GM12878 (cell line): ENCODE data around the gene C4orf36. TPM values are rescaled to one million over a fixed set of nuclear protein-coding genes. Genes with fewer than 3 reads are reported as not detected.

Experiments
- ATAC-seq: fragments of 200-7000 bp; cut with Tn5 transposase; 3 replicates; pipeline ENCODE4 v1.9.1; 2020; ENCODE audit warnings: mild to moderate bottlenecking, moderate library complexity
- BruUV-seq: library from RNA; stranded (reverse); fragments of 400-500 nt; replicated peaks from 2 replicates; lab custom pipeline; 2021; lab: Mats Ljungman, UMichigan
- CTCF ChIA-PET: fragments of 300-600 bp; sonication (Branson Sonifier 250); formaldehyde crosslinking; extraction: SDS; loops from one replicate; lab custom pipeline; 2021; ENCODE audit warnings: inconsistent platforms; lab: Yijun Ruan, JAX
- POLR2A ChIA-PET: fragments of 350-600 bp; formaldehyde crosslinking; extraction: SDS; loops from one replicate; lab custom pipeline; 2021; ENCODE audit warnings: inconsistent platforms; lab: Charles Lee
- RAD21 ChIA-PET: fragments of 300-600 bp; sonication (Branson Sonifier 250); formaldehyde crosslinking; loops from one replicate; lab custom pipeline; 2023; ENCODE audit warnings: antibody characterized with exemption; ENCODE audit not compliant: unreplicated experiment; lab: Charles Lee
- SMC1A ChIA-PET: fragments of 300-600 bp; sonication (Branson Sonifier 250); formaldehyde crosslinking; loops from one replicate; lab custom pipeline; 2023; ENCODE audit not compliant: unreplicated experiment, uncharacterized antibody; lab: Charles Lee
- DNase-seq: peaks from one replicate; pipeline ENCODE4 v3.0.0-alpha.2; 2011; ENCODE audit warnings: low read depth, low spot score
- FAIRE-seq: peaks from 3 replicates; lab custom pipeline; 2011; peaks lifted over from hg19 to GRCh38; lab: Jason Lieb, UNC
- H2AFZ ChIP-seq: 2 replicates; pipeline ENCODE4 v1.6.0; 2011; ENCODE audit warnings: low read depth, low read length, control low read depth; ENCODE audit not compliant: control insufficient read depth
- H3K27ac ChIP-seq: 2 replicates; pipeline ENCODE4 v1.5.1; 2011; ENCODE audit warnings: control low read depth; ENCODE audit not compliant: control insufficient read depth, insufficient read depth
- H3K27me3 ChIP-seq, 2 experiments: replicated peaks in 1 of 2; 2 replicates each; pipeline versions ENCODE4 v1.6.0 to v1.6.1; 2011; ENCODE audit warnings: low read length in 1 of 2; ENCODE audit not compliant: control insufficient read depth in 2 of 2, insufficient read depth in 2 of 2
- H3K36me3 ChIP-seq, 2 experiments: 2 replicates each; pipeline ENCODE4 v1.5.1; 2011; ENCODE audit warnings: low read length in 1 of 2; ENCODE audit not compliant: control insufficient read depth in 2 of 2, insufficient read depth in 2 of 2
- H3K4me1 ChIP-seq: 2 replicates; pipeline ENCODE4 v1.6.1; 2011; ENCODE audit warnings: mild to moderate bottlenecking, low read length, moderate library complexity, mixed read lengths; ENCODE audit not compliant: control insufficient read depth, insufficient read depth
- H3K4me2 ChIP-seq: 2 replicates; pipeline ENCODE4 v1.6.0; 2011; ENCODE audit warnings: control low read depth; ENCODE audit not compliant: control insufficient read depth, insufficient read depth
- H3K4me3 ChIP-seq: fragments of 200-600 bp; sonication (generic); 2 replicates; pipeline ENCODE4 v1.5.1; 2016
- H3K79me2 ChIP-seq: 2 replicates; pipeline ENCODE4 v1.6.0; 2011; ENCODE audit warnings: low read length; ENCODE audit not compliant: control insufficient read depth, insufficient read depth
- H3K9ac ChIP-seq: 2 replicates; pipeline ENCODE4 v1.8.0; 2011; ENCODE audit warnings: low read length, control low read depth, mixed read lengths; ENCODE audit not compliant: control insufficient read depth, insufficient read depth
- H3K9me3 ChIP-seq: replicated peaks from 3 replicates; pipeline ENCODE4 v1.5.1; 2011; ENCODE audit warnings: mild to moderate bottlenecking, low read length; ENCODE audit not compliant: control insufficient read depth, insufficient read depth
- H4K20me1 ChIP-seq: 2 replicates; pipeline ENCODE4 v1.6.0; 2011; ENCODE audit not compliant: control insufficient read depth, insufficient read depth
- BACH1 ChIP-seq: fragments of 450-650 bp; IDR thresholded peaks from 2 replicates; pipeline ENCODE4 v1.6.1; 2017; ENCODE audit warnings: mild to moderate bottlenecking, borderline replicate concordance
- BCL11A ChIP-seq: IDR thresholded peaks from 2 replicates; pipeline ENCODE4 v1.6.1; 2011; ENCODE audit warnings: low read depth, low read length
- CHD2 ChIP-seq: IDR thresholded peaks from 2 replicates; pipeline ENCODE4 v1.6.1; 2011; ENCODE audit warnings: low read depth, low read length, improper control_type of control experiment, borderline replicate concordance
- EED ChIP-seq: sonication (generic); IDR thresholded peaks from 2 replicates; pipeline ENCODE4 v1.6.1; 2016; ENCODE audit warnings: antibody characterized with exemption, low read depth
- EGR1 ChIP-seq, 2 experiments: IDR thresholded peaks; 1 replicate in 1 of 2; 2 replicates in 1 of 2; pipeline ENCODE4 v1.6.1; 2011 to 2012; ENCODE audit warnings: low read depth in 2 of 2, low read length in 2 of 2, borderline replicate concordance in 1 of 2, mild to moderate bottlenecking in 1 of 2, moderate library complexity in 1 of 2
- GABPA ChIP-seq: IDR thresholded peaks from 2 replicates; pipeline ENCODE4 v1.6.1; 2014; ENCODE audit warnings: antibody characterized with exemption, low read depth, mild to moderate bottlenecking, inconsistent platforms
- GATAD2B ChIP-seq: fragments of 450-650 bp; conservative IDR thresholded peaks from 2 replicates; pipeline ENCODE4 v1.6.1; 2017; ENCODE audit warnings: low read depth, mild to moderate bottlenecking, moderate library complexity
- IKZF1 ChIP-seq: fragments of 450-650 bp; conservative IDR thresholded peaks from 2 replicates; pipeline ENCODE4 v1.6.1; 2017; ENCODE audit warnings: antibody characterized with exemption, mild to moderate bottlenecking
- POLR2A ChIP-seq: IDR thresholded peaks from 2 replicates; pipeline ENCODE4 v1.6.1; 2011; ENCODE audit warnings: low read depth, mild to moderate bottlenecking, low read length
- POU2F2 ChIP-seq: IDR thresholded peaks from 3 replicates; pipeline ENCODE4 v1.6.1; 2011; ENCODE audit warnings: low read depth, mild to moderate bottlenecking, low read length, borderline replicate concordance
- RAD21 ChIP-seq: IDR thresholded peaks from 2 replicates; pipeline ENCODE4 v1.6.1; 2011; ENCODE audit warnings: mild to moderate bottlenecking, low read depth, low read length, moderate library complexity; ENCODE audit not compliant: insufficient read depth
- RUNX3 ChIP-seq: IDR thresholded peaks from 2 replicates; pipeline ENCODE4 v1.6.1; 2012; ENCODE audit warnings: low read length, inconsistent platforms
- SREBF1 ChIP-seq: IDR thresholded peaks from 2 replicates; pipeline ENCODE4 v1.6.1; 2012; ENCODE audit warnings: mild to moderate bottlenecking, low read length
- ZNF217 ChIP-seq: fragments of 450-650 bp; IDR thresholded peaks from 2 replicates; pipeline ENCODE4 v1.6.1; 2017; ENCODE audit warnings: antibody characterized with exemption, mild to moderate bottlenecking
- ZNF24 ChIP-seq: fragments of 450-650 bp; IDR thresholded peaks from 2 replicates; pipeline ENCODE4 v1.6.1; 2017; ENCODE audit warnings: antibody characterized with exemption, mild to moderate bottlenecking
- WGBS: methylation state at CpG from one replicate; pipeline ENCODE4 v1.1.6; 2016; ENCODE audit warnings: low lambda C conversion rate; ENCODE audit not compliant: insufficient replicate concordance, insufficient coverage; ENCODE audit errors: missing lambda C conversion rate; 5-methylcytosine and 5-hydroxymethylcytosine counted together
- in situ Hi-C: fragments of 300-500 bp; cut with MboI; formaldehyde crosslinking; loops from 9 replicates; pipeline ENCODE4 v1.14.3; 2018; ENCODE audit warnings: mixed read lengths
- intact Hi-C: fragments of 100-400 bp; cut with micrococcal nuclease; formaldehyde crosslinking; loops from one replicate; pipeline ENCODE4 v1.14.2; 2022; ENCODE audit not compliant: unreplicated experiment
- polyA plus RNA-seq, 11 experiments: library from polyadenylated mRNA; depleted of rRNA in 4 of 11; unstranded in 6 of 11; stranded (reverse) in 5 of 11; fragments of >200 nt; fragmentation: Nextera tagmentation in 4 of 11; fragmentation: Illumina TruSeq in 1 of 11; extraction: Ambion mirVana in 4 of 11; extraction: Trizol in 1 of 11; gene quantifications; 1 replicate in 1 of 11; 2 replicates in 10 of 11; pipeline versions ENCODE4 v1.2.1 to v1.2.3, GENCODE V29; 2011 to 2016; ENCODE audit warnings: inconsistent platforms in 2 of 11, missing spikeins in 2 of 11, low read depth in 1 of 11
- total RNA-seq, 4 experiments: library from RNA; depleted of rRNA in 3 of 4; stranded (reverse); fragments of >200 nt in 3 of 4; fragmentation: Illumina TruSeq in 1 of 4; extraction: Trizol in 1 of 4; gene quantifications; 2 replicates each; pipeline versions ENCODE4 v1.2.1 to v1.2.3, GENCODE V29; 2013 to 2021
- TF ChIP-seq, protein P1 (sequence below): fragments of 450-650 bp; IDR thresholded peaks from 2 replicates; pipeline ENCODE4 v1.6.1; 2017; ENCODE audit warnings: mild to moderate bottlenecking, moderate library complexity

C4orf36 gene
- total and polyA plus RNA-seq, 10 of the 15 experiments (the other 5 are each of a cell fraction or from before 2014, with no cell fraction given), result 0.35 to 2.7 (median 1.3) TPM; not detected in 2

DNA sequence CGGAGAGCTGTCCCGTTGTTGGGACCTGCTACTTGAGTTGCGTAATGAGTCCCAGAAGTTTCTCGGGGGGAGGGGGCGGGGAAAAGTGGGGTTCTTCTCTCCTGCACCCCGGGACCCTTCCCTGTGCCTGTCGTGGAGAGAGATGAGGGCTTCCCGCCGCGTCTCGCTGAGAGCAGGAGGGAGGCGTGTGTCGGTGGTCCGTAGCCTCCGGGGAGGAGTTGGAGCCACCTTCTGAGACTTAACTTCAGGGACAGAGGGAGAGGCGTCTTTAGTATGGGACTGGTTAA lies 43.3 kb upstream of the C4orf36 start (continued):
- no peak for TF ChIP-seq RUNX3

DNA sequence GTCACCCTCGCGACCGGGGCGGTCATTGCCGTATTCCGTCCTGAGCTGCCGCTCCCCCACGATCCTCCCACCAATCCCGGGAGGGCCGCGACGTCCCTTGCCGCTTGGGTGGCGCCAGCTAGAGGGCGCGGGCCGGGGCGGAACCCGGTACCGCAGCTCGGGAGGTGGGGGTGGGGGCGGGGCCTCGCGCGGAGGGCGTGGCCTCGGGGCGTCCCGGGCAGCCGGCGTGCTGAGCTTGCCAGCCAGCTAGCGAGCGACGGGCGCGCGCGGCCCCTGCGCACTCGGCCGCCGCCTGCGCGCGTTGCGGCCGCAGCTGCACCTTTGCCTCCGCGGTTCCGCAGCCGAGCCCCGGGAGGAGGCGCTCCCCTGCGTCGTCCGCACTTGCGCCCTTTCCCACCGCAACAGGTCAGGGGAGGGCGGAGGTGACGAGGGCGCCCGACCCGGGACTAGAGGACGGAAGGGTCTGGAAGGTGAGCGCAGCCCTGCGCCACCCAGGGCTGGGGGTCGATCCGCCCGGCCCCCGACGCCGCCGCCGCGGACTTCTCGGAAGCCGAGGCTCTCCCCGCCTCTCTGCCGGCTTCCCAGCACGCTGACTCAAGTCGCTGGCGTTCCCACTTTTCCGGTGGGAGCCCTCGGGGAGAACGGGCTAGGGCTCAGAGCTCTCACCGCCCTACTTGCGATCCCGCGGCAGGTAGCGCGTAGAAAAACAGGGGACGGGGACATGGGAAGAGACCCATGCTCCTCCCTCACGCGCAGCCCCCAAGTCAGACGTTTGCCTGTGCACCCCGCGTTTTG lies 42.7 kb upstream of the C4orf36 start, which contains the start of gene AFF1:
AFF1 (plus strand) TSS at position 241 of the 795 bp plus-strand sequence. CDS start 13,523 bp downstream, outside the sequence.
- H3K4me3 ChIP-seq, result peak within 1 kb of the TSS; percentile 91
- in situ Hi-C loops (no loop called here), intact Hi-C loops (loop anchor here (1.0 to 5.0 kb wide), 4 partner anchors 42 to 1447 kb away; no protein-coding TSS in a partner anchor)
- ChIA-PET POLR2A (interaction anchor here (0.6 to 8.3 kb wide), 22 partner anchors 11 to 334 kb away, joined by 3 to 123 read pairs (median 5); no protein-coding TSS in a partner anchor), CTCF (interaction anchor here (0.7 to 9.8 kb wide), 21 partner anchors 11 to 439 kb away, joined by 3 to 92 read pairs (median 4); no protein-coding TSS in a partner anchor), RAD21 (interaction anchor here (0.7 to 9.3 kb wide), 31 partner anchors 12 to 438 kb away, joined by 3 to 267 read pairs (median 5); no protein-coding TSS in a partner anchor), SMC1A (interaction anchor here (0.6 to 13.7 kb wide), 18 partner anchors 10 to 285 kb away, joined by 3 to 268 read pairs (median 6); partner anchors contain the start of gene KLHL8)
- H3K27me3 ChIP-seq, result no peaks in the 10 kb centered on the region
- H2AFZ ChIP-seq, result peak within 1 kb of the TSS; percentile 92
- under 1% methylated on average over 63 of the region's 97 CpGs for WGBS
- H3K9me3 ChIP-seq, result no peaks in the 10 kb centered on the region; the same call in 2 of the 3 replicates
- ATAC-seq, result peak; percentile 72
- H4K20me1 ChIP-seq, result no peaks in the 10 kb centered on the region
- H3K4me1 ChIP-seq, result peaks cover 3% of the 10 kb centered on the region; the same call in 1 of the 2 replicates
- peak within 1 kb of the TSS; percentile 94 for H3K9ac ChIP-seq
- H3K36me3 ChIP-seq, result peaks cover 0 to 2% of the 10 kb centered on the region in 2 experiments; a peak in 1 of 4 replicates
- H3K27ac ChIP-seq, result peak within 1 kb of the TSS; percentile 93
- peaks cover 63% of the 10 kb centered on the region for H3K79me2 ChIP-seq
- peak; percentile 71 for DNase-seq
- FAIRE-seq, result no peak
- peak within 1 kb of the TSS; percentile 96 for H3K4me2 ChIP-seq
- BruUV-seq, result no TSS peak
- TF ChIP-seq RAD21 (peak; percentile 17; the same call in 1 of the 2 replicates), ZNF217 (peak; percentile 55; the same call in 1 of the 2 replicates), CHD2 (0 out of 2 replicates have a peak, but pooled peaks have one; percentile 42), POLR2A (peak; percentile 96), EGR1 (IDR thresholded peaks at IDR 0.05; ENCODE audit: borderline replicate concordance in 1 of 2, low read depth in 2 of 2, low read length in 2 of 2) (0 out of 3 replicates have a peak, but pooled peaks of 1 of the 2 experiments have one; percentile 57), POU2F2 (0 out of 3 replicates have a peak, but pooled peaks have one; percentile 45), BACH1 (peak; percentile 82), BCL11A (0 out of 2 replicates have a peak, but pooled peaks have one; percentile 15), GATAD2B (peak; percentile 97), EED (peak; percentile 62; the same call in 1 of the 2 replicates), SREBF1 (no peak), GABPA (no peak), ZNF24 (peak; percentile 76), IKZF1 (peak; percentile 92)
- TF ChIP-seq, protein P1, sequence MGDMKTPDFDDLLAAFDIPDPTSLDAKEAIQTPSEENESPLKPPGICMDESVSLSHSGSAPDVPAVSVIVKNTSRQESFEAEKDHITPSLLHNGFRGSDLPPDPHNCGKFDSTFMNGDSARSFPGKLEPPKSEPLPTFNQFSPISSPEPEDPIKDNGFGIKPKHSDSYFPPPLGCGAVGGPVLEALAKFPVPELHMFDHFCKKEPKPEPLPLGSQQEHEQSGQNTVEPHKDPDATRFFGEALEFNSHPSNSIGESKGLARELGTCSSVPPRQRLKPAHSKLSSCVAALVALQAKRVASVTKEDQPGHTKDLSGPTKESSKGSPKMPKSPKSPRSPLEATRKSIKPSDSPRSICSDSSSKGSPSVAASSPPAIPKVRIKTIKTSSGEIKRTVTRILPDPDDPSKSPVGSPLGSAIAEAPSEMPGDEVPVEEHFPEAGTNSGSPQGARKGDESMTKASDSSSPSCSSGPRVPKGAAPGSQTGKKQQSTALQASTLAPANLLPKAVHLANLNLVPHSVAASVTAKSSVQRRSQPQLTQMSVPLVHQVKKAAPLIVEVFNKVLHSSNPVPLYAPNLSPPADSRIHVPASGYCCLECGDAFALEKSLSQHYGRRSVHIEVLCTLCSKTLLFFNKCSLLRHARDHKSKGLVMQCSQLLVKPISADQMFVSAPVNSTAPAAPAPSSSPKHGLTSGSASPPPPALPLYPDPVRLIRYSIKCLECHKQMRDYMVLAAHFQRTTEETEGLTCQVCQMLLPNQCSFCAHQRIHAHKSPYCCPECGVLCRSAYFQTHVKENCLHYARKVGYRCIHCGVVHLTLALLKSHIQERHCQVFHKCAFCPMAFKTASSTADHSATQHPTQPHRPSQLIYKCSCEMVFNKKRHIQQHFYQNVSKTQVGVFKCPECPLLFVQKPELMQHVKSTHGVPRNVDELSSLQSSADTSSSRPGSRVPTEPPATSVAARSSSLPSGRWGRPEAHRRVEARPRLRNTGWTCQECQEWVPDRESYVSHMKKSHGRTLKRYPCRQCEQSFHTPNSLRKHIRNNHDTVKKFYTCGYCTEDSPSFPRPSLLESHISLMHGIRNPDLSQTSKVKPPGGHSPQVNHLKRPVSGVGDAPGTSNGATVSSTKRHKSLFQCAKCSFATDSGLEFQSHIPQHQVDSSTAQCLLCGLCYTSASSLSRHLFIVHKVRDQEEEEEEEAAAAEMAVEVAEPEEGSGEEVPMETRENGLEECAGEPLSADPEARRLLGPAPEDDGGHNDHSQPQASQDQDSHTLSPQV, result 0 out of 2 replicates have a peak, but pooled peaks have one; percentile 23
